AG04450 (cell line): ENCODE measurements around the gene AP3S1. TPM values are rescaled to one million over a fixed set of nuclear protein-coding genes. Genes with fewer than 3 reads are reported as not detected.

Experiments used
- CTCF ChIA-PET: fragments of 300-600, 350-600 bp; formaldehyde crosslinking; extraction: SDS; loops from one replicate; lab custom pipeline; 2022; ENCODE audit warnings: antibody characterized with exemption, inconsistent platforms; lab: Charles Lee
- POLR2A ChIA-PET: fragments of 350-600 bp; formaldehyde crosslinking; extraction: SDS; loops from one replicate; lab custom pipeline; 2021; ENCODE audit warnings: antibody characterized with exemption, inconsistent platforms; lab: Yijun Ruan, JAX
- DNase-seq: peaks from one replicate; pipeline ENCODE4 v3.0.0-alpha.2; 2011; ENCODE audit warnings: low read depth, low spot score
- H3K27ac ChIP-seq: one replicate; pipeline ENCODE4 v1.5.1; 2012; ENCODE audit warnings: low read depth, low read length, control low read depth
- H3K27me3 ChIP-seq: one replicate; pipeline ENCODE4 v1.6.0; 2012; ENCODE audit warnings: low read length; ENCODE audit not compliant: control insufficient read depth, insufficient read depth
- H3K4me3 ChIP-seq: 2 replicates; pipeline ENCODE4 v1.5.1; 2011; ENCODE audit warnings: mild to moderate bottlenecking, low read depth, low read length, control low read depth
- H3K9me3 ChIP-seq: 2 replicates; pipeline ENCODE4 v1.5.1; 2012; ENCODE audit warnings: low read length; ENCODE audit not compliant: control insufficient read depth, insufficient read depth
- CTCF ChIP-seq: IDR thresholded peaks from 2 replicates; pipeline ENCODE4 v1.5.1; 2011; ENCODE audit warnings: low read depth, low read length, control low read depth, inconsistent platforms
- polyA plus RNA-seq: library from polyadenylated mRNA; depleted of rRNA; stranded (reverse); fragments of >200 nt; gene quantifications from 2 replicates; pipeline ENCODE4 v1.2.3, GENCODE V29; 2011

Gene AP3S1
- polyA plus RNA-seq, 1 experiment, result 171 TPM

GRCh38 chr5:115949096-115949495, 107.4 kb downstream of the AP3S1 start:
- TF ChIP-seq CTCF, result no peak
- Histone ChIP-seq H3K4me3 (no peak overlapping the region), H3K27me3 (no peaks in the 10 kb centered on the region), H3K9me3 (no peaks in the 10 kb centered on the region), H3K27ac (no peak overlapping the region)
- DNase-seq, result no peak
- ChIA-PET POLR2A (interaction anchor here (1.2 kb wide), 1 partner anchor 30 kb away, joined by 6 read pairs; no protein-coding TSS in a partner anchor), CTCF (no interaction called here)

GRCh38 chr5:115952588-115952987, 110.9 kb downstream of the AP3S1 start:
- Histone ChIP-seq H3K27ac (no peak overlapping the region), H3K9me3 (no peaks in the 10 kb centered on the region), H3K4me3 (no peak overlapping the region), H3K27me3 (no peaks in the 10 kb centered on the region)
- DNase-seq, result no peak
- ChIA-PET POLR2A (no interaction called here), CTCF (no interaction called here)
- no peak for TF ChIP-seq CTCF

GRCh38 chr5:115954144-115954543, 112.4 kb downstream of the AP3S1 start:
- H3K9me3 ChIP-seq, result no peaks in the 10 kb centered on the region
- CTCF ChIA-PET, result no interaction called here
- POLR2A ChIA-PET, result no interaction called here
- DNase-seq, result no peak
- no peak overlapping the region for H3K4me3 ChIP-seq
- no peak for TF ChIP-seq CTCF
- no peak overlapping the region for H3K27ac ChIP-seq
- no peaks in the 10 kb centered on the region for H3K27me3 ChIP-seq

GRCh38 chr5:115956957-115957356, 115.2 kb downstream of the AP3S1 start:
- Histone ChIP-seq H3K4me3 (no peak overlapping the region), H3K27ac (no peak overlapping the region), H3K9me3 (peaks cover 5% of the 10 kb centered on the region; the same call in 1 of the 2 replicates), H3K27me3 (peaks cover 8% of the 10 kb centered on the region)
- DNase-seq, result no peak
- ChIA-PET POLR2A (no interaction called here), CTCF (no interaction called here)
- TF ChIP-seq CTCF, result no peak

GRCh38 chr5:115961381-115962238, 119.9 kb downstream of the AP3S1 start:
- Histone ChIP-seq H3K27me3 (peaks cover 21% of the 10 kb centered on the region), H3K4me3 (no peak overlapping the region; the same call in 1 of the 2 replicates), H3K9me3 (peaks cover 10% of the 10 kb centered on the region; the same call in 1 of the 2 replicates), H3K27ac (no peak overlapping the region)
- TF ChIP-seq CTCF, result no peak
- CTCF ChIA-PET, result interaction anchor here (0.9 to 1.3 kb wide), 2 partner anchors 22 to 87 kb away, joined by 3 read pairs; no protein-coding TSS in a partner anchor
- DNase-seq, result no peak
- POLR2A ChIA-PET, result interaction anchor here (0.6 to 2.1 kb wide), 2 partner anchors 18 to 36 kb away, joined by 4 to 7 read pairs; no protein-coding TSS in a partner anchor
